ENCODE measurements around the gene FOXK1.

DNA sequence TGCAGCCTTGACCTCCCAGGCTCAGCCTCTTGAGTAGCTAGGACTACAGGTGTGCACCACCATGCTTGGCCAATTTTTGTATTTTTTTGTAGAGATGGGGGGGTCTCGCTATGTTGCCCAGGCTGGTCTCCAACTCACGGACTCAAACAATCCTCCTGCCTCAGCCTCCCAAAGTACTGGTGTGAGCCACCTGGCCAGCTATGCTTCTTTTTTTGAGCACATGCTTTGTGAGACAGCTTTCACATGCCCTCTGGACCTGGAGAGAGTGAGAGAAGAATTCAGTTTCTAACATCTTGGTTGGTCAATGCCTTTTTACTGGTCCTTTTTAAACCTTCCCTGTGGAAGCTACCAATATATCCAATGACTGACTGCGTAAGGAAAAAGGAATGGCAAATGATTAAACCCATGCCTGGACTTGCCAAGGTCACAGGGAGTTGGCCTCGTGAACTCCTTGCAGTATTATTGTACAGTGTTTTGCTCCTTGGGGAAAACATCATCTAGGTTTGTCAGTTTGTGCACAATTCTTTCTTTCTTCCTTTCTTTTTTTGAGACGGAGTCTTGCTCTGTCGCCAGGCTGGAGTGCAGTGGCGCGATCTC, 6.2 kb upstream of the FOXK1 start:
- TF ChIP-seq EZH2 (IDR thresholded peaks at IDR 0.05; ENCODE audit: low read length, missing control alignments) = no peak
- TF ChIP-seq, protein P1, sequence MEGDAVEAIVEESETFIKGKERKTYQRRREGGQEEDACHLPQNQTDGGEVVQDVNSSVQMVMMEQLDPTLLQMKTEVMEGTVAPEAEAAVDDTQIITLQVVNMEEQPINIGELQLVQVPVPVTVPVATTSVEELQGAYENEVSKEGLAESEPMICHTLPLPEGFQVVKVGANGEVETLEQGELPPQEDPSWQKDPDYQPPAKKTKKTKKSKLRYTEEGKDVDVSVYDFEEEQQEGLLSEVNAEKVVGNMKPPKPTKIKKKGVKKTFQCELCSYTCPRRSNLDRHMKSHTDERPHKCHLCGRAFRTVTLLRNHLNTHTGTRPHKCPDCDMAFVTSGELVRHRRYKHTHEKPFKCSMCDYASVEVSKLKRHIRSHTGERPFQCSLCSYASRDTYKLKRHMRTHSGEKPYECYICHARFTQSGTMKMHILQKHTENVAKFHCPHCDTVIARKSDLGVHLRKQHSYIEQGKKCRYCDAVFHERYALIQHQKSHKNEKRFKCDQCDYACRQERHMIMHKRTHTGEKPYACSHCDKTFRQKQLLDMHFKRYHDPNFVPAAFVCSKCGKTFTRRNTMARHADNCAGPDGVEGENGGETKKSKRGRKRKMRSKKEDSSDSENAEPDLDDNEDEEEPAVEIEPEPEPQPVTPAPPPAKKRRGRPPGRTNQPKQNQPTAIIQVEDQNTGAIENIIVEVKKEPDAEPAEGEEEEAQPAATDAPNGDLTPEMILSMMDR (conservative IDR thresholded peaks at IDR 0.05 in 1 of 2, IDR thresholded peaks at IDR 0.05 in 1 of 2; ENCODE audit: low read depth in 1 of 2, low read length in 2 of 2) = no peak

All from fibroblast of lung (primary cell).